ENCODE results near the gene BRI3BP.
"Not testable (repeated sequence)": the region's sequence is repeated elsewhere in the genome, so short reads cannot be mapped to it uniquely, and the experiment has no call there.

BRI3BP gene

GRCh38 chr12:125070112-125070511, 76.7 kb downstream of the BRI3BP start:
- no peak for DNase-seq

GRCh38 chr12:125070661-125071390, 77.4 kb downstream of the BRI3BP start:
- no peak for DNase-seq

GRCh38 chr12:125071456-125071855, 78.0 kb downstream of the BRI3BP start:
- DNase-seq: no peak

- DNase-seq: no peak
Measured at GRCh38 chr12:125072496-125072895, 79.1 kb downstream of the BRI3BP start.

GRCh38 chr12:125074294-125074693, 80.8 kb downstream of the BRI3BP start:
- DNase-seq: not testable (repeated sequence)

GRCh38 chr12:125076103-125076502, 82.7 kb downstream of the BRI3BP start:
- no peak for DNase-seq

- no peak for DNase-seq
Measured at GRCh38 chr12:125079084-125079483, 85.6 kb downstream of the BRI3BP start.

GRCh38 chr12:125079648-125080645, 86.5 kb downstream of the BRI3BP start:
- DNase-seq: peak; percentile 37

Data from DMS53 (cell line).